ENCODE measurements around the gene SLC22A5. TPM values are rescaled to one million over a fixed set of nuclear protein-coding genes. Genes with fewer than 3 reads are reported as not detected.

SLC22A5 gene
- total RNA-seq, 2 experiments from 2014 or later = 0.36 to 0.88 TPM

GRCh38 chr5:132391870-132392269, 22.4 kb downstream of the SLC22A5 start:
- DNase-seq (ENCODE audit: low spot score) = no peak
- Histone ChIP-seq H3K9me3 (ENCODE audit: low read length) (no peaks in the 10 kb centered on the region), H3K4me3 (ENCODE audit: low read depth, low read length, poor library complexity, severe bottlenecking) (no peak overlapping the region), H3K27ac (ENCODE audit: low read depth, low read length, poor library complexity, severe bottlenecking) (no peak overlapping the region), H3K9me2 (ENCODE audit: insufficient read depth, low read length) (no peaks in the 10 kb centered on the region), H3K4me1 (ENCODE audit: insufficient read depth, low read length, poor library complexity, severe bottlenecking) (peaks cover 17% of the 10 kb centered on the region), H3K4me2 (ENCODE audit: low read length) (no peak overlapping the region), H3K36me3 (ENCODE audit: insufficient read depth, low read length) (no peaks in the 10 kb centered on the region), H2AFZ (ENCODE audit: low read length) (no peak overlapping the region), H4K20me1 (ENCODE audit: insufficient read depth, low read length) (no peaks in the 10 kb centered on the region), H3K79me2 (ENCODE audit: insufficient read depth, low read depth, low read length) (no peaks in the 10 kb centered on the region)
- TF ChIP-seq CTCF (conservative IDR thresholded peaks at IDR 0.05; ENCODE audit: low read length) (no peak), EZH2phosphoT487 (IDR thresholded peaks at IDR 0.05; ENCODE audit: borderline replicate concordance, low read depth, low read length) (no peak)
- ChIA-PET POLR2A (interaction anchor here (0.9 kb wide), 1 partner anchor 106 kb away, joined by 3 read pairs; no protein-coding TSS in a partner anchor), CTCF (ENCODE audit: unreplicated experiment) (interaction anchor here (0.6 to 0.8 kb wide), 2 partner anchors 109 to 133 kb away, joined by 3 read pairs; no protein-coding TSS in a partner anchor)
- intact Hi-C loops (cut with micrococcal nuclease; ENCODE audit: unreplicated experiment) = no loop called here
- no TSS peak for BruUV-seq (replicated peaks)

GRCh38 chr5:132392411-132392810, 22.9 kb downstream of the SLC22A5 start:
- BruUV-seq (replicated peaks) = no TSS peak
- Histone ChIP-seq H4K20me1 (ENCODE audit: insufficient read depth, low read length) (no peaks in the 10 kb centered on the region), H2AFZ (ENCODE audit: low read length) (no peak overlapping the region), H3K9me3 (ENCODE audit: low read length) (no peaks in the 10 kb centered on the region), H3K79me2 (ENCODE audit: insufficient read depth, low read depth, low read length) (no peaks in the 10 kb centered on the region), H3K27ac (ENCODE audit: low read depth, low read length, poor library complexity, severe bottlenecking) (no peak overlapping the region), H3K4me3 (ENCODE audit: low read depth, low read length, poor library complexity, severe bottlenecking) (no peak overlapping the region), H3K9me2 (ENCODE audit: insufficient read depth, low read length) (no peaks in the 10 kb centered on the region), H3K4me1 (ENCODE audit: insufficient read depth, low read length, poor library complexity, severe bottlenecking) (peaks cover 14% of the 10 kb centered on the region), H3K4me2 (ENCODE audit: low read length) (no peak overlapping the region), H3K36me3 (ENCODE audit: insufficient read depth, low read length) (no peaks in the 10 kb centered on the region)
- DNase-seq (ENCODE audit: low spot score) = no peak
- TF ChIP-seq CTCF (conservative IDR thresholded peaks at IDR 0.05; ENCODE audit: low read length) (no peak), EZH2phosphoT487 (IDR thresholded peaks at IDR 0.05; ENCODE audit: borderline replicate concordance, low read depth, low read length) (no peak)
- ChIA-PET POLR2A (interaction anchor here (0.9 kb wide), 1 partner anchor 106 kb away, joined by 3 read pairs; no protein-coding TSS in a partner anchor), CTCF (ENCODE audit: unreplicated experiment) (interaction anchor here (0.6 to 0.8 kb wide), 2 partner anchors 108 to 133 kb away, joined by 3 read pairs; no protein-coding TSS in a partner anchor)
- intact Hi-C loops (cut with micrococcal nuclease; ENCODE audit: unreplicated experiment) = no loop called here

DNA sequence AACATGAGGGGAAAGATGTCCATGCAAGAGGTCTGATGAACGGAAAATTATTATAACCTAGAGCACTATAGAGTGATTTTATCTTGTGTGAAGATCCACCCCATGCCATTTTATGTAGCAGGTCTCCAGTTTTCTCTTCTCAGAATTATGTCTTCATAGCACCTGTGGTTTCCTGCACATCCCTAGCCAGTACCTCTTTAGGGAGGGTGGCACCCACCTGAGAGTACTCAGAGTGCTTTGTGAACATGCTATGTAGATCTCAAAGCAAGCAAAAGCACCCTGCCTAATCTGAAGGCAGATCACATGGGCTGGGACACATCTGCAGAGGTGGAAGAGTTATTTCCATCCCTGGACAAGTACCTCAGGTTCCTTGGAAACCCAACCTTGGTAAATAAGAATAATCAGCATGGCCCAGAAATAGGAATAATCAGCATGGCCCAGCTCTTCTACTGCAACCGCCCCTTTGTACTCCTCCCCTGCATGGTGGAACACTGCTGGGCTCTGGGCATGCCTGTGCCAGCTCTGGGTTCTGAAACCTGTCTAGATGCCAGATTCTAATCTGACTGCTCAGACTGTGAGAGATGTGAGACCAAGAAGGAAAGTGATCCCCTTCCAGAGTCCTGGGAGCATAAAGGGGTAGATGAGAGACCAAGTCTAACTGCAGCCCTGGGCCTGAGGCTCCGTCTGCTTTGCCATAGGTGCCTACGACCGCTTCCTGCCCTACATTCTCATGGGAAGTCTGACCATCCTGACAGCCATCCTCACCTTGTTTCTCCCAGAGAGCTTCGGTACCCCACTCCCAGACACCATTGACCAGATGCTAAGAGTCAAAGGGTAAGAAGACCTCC, 23.7 kb downstream of the SLC22A5 start:
- peaks cover 14% of the 10 kb centered on the region for H3K4me1 ChIP-seq (ENCODE audit: insufficient read depth, low read length, poor library complexity, severe bottlenecking)
- no TSS peak for BruUV-seq (replicated peaks)

More for the DNA sequence above, 23.7 kb downstream of the SLC22A5 start:
- H3K36me3 ChIP-seq (ENCODE audit: insufficient read depth, low read length) = no peaks in the 10 kb centered on the region
- H3K4me2 ChIP-seq (ENCODE audit: low read length) = no peak overlapping the region
- TF ChIP-seq CTCF (conservative IDR thresholded peaks at IDR 0.05; ENCODE audit: low read length) (no peak), EZH2phosphoT487 (IDR thresholded peaks at IDR 0.05; ENCODE audit: borderline replicate concordance, low read depth, low read length) (no peak)
- H2AFZ ChIP-seq (ENCODE audit: low read length) = no peak overlapping the region
- H4K20me1 ChIP-seq (ENCODE audit: insufficient read depth, low read length) = no peaks in the 10 kb centered on the region
- intact Hi-C loops (cut with micrococcal nuclease; ENCODE audit: unreplicated experiment) = no loop called here
- no peaks in the 10 kb centered on the region for H3K79me2 ChIP-seq (ENCODE audit: insufficient read depth, low read depth, low read length)
- H3K4me3 ChIP-seq (ENCODE audit: low read depth, low read length, poor library complexity, severe bottlenecking) = no peak overlapping the region
- no peaks in the 10 kb centered on the region for H3K9me2 ChIP-seq (ENCODE audit: insufficient read depth, low read length)
- DNase-seq (ENCODE audit: low spot score) = no peak
- ChIA-PET CTCF (ENCODE audit: unreplicated experiment) (no interaction called here), POLR2A (no interaction called here)
- no peaks in the 10 kb centered on the region for H3K9me3 ChIP-seq (ENCODE audit: low read length)
- H3K27ac ChIP-seq (ENCODE audit: low read depth, low read length, poor library complexity, severe bottlenecking) = no peak overlapping the region

All from OCI-LY7 (cell line).